AG08396 (cell line): Measurements from ENCODE around the gene PEX11G.
"Not testable (repeated sequence)": the region's sequence is repeated elsewhere in the genome, so short reads cannot be mapped to it uniquely, and the experiment has no call there.

Experiments used
- DNase-seq: peaks from one replicate; pipeline ENCODE4 v3.0.0; 2012; ENCODE audit warnings: low spot score, mixed read lengths

PEX11G gene

DNA sequence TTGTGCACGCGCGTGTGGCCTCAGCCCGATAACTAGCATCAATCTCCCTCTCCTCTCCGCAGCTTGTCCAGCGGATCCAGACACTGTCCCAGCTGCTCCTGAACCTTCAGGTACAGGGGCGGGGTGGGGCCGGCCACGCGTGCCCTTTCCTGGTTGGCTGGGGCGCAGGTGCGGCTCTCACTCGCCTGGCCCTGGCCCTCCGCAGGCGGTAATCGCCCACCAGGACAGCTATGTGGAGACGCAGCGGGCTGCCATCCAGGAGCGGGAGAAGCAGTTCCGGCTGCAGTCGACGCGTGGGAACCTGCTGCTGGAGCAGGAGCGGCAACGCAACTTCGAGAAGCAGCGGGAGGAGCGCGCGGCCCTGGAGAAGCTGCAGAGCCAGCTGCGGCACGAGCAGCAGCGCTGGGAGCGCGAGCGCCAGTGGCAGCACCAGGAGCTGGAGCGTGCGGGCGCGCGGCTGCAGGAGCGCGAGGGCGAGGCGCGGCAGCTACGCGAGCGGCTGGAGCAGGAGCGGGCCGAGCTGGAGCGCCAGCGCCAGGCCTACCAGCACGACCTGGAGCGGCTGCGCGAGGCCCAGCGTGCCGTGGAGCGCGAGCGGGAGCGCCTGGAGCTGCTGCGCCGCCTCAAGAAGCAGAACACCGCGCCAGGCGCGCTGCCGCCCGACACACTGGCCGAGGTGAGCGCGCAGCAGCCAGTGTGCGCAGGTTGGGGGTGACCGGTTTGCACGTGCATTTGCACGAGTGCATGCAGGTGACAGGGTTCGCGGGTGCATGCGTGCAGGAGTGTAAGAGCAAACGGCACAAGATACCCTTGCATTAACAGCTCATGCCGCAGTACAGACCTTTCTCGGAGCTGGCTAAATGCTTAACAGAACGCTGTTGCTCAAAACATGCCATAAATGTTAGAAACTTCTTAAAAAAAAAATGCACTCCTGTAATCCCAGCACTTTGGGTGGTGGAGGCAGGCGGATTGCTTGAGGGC is 21.5 kb downstream of the PEX11G start:
- DNase-seq, result no peak

DNA sequence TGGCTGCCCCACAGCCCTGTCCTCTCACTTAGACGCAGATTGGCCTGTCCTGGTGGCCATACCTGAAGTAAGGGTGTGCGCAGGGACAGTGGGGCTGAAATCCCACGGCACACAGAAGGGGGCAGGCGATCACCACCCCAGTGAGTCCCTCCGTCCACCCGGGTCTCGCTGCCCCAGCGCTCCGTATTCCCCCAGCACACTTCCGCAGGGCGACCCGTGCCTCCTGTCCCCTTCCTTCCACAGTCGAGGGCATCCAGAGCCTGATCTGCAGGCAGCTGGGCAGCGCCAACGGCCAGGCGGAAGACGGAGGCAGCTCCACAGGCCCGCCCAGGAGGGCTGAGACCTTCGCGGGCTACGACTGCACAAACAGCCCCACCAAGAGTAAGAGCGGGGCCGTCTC is 25.3 kb downstream of the PEX11G start:
- DNase-seq, result no peak

DNA sequence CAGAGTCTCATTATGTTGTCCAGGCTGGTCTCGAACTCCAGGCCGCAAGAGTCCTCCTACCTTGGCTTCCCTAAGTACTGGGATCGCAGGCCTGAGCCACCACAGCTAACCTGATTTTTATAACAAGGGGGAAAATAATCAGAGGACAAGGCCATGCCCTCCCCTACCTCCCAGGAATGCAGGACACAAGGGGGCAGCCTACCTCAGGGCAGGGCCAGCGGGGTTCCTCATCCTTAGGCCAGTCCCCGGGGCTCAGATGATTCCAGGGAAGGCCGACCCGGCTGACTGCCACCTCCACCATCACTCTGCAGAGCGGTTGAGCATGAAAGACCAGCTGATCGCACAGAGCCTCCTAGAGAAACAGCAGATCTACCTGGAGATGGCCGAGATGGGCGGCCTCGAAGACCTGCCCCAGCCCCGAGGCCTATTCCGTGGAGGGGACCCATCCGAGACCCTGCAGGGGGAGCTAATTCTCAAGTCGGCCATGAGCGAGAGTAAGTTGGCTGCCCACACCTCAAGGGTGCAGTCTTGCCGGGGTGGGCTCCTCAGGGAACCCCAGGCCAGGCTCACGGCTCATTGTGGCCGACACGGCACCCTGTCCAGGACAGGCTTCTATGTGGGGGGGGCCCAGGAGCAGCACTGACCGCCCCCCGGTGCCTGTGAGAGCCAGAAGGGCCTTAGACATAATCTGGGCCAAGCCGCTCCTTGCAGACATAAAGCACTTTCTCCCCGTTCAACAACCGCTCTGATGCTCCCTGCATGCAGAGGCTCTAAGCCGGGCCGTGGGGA is 26.8 kb downstream of the PEX11G start:
- no peak for DNase-seq

DNA sequence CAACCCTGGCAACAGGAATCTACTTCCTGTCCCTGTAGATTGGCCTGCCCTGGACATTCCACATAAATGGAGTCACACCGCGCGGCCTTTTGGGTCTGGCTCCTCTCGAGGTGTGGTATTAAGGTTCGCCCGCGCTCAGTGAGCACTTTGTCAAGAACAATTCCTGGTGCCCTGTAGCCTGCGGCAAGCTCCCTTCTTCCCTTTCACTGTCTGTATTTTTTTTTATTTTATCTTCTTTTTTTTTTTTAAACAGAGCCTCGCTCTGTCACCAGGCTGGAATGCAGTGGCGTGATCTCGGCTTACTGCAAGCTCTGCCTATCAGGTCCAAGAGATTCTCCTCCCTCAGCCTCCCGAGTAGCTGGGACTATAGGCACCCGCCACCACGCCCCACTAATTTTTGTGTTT is 28.3 kb downstream of the PEX11G start:
- DNase-seq, result no peak

DNA sequence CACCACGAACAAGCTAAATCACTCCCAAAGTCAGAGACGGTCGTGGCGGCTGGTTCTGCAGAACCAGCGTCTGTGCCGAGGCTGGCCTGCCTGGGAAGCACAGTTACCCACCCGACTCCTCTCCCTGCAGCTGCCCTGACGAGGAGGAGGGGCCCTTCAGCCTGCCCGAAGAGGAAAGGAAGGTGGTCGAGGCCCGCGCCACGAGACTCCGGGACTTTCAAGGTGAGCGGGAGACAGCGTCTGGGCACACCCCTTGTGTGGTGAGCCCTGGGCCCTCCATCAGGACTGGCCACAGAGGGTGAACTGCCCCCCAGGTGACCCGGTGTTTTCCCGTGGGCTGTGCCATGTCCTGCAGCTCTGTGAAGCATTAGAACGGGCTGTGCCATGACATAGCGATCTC is 29.1 kb downstream of the PEX11G start:
- no peak for DNase-seq

DNA sequence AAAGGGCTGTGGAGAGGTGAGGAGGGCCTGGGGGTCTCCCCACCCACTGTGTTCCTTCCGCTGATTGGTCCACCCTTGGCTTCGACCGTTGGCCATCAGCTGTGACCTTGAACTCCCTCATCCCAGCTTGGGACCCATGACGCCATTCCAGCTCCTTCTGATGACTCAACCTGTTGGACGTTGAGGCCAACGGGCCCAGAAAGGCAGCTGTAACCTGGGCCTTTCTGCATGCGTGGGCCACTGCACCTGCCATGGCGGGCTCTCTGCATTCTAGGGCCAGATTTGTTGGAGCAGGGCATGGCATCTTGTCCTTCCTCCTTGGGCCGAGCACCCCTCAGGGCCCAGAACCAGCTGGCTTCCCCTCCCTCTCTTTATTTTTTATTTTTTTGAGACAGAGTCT is 30.2 kb downstream of the PEX11G start:
- DNase-seq, result no peak

DNA sequence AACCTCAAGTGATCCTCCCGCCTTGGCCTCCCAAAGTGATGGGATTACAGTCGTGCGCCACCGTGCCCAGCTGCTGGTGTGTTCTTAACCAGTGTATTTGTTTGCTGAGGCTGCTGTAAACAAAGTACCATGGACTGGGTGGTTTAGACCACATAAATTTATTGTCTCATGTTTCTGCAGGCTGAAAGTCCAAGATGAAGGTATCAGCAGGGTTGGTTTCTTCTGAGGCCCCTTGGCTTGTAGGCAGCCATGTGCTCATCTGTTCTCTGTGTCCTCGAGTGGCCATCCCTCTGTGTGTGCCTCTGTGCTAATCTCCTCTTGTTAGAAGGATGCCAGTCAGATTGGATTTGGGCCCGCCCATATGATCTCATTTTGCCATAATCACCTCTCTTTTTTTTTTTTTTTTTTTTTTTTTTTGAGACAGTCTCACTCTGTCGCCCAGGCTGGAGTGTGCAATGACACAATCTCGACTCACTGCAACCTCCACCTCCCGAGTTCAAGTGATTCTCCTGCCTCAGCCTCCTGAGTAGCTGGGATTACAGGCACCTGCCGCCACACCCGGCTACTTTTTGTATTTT is 31.8 kb downstream of the PEX11G start:
- no peak for DNase-seq

DNA sequence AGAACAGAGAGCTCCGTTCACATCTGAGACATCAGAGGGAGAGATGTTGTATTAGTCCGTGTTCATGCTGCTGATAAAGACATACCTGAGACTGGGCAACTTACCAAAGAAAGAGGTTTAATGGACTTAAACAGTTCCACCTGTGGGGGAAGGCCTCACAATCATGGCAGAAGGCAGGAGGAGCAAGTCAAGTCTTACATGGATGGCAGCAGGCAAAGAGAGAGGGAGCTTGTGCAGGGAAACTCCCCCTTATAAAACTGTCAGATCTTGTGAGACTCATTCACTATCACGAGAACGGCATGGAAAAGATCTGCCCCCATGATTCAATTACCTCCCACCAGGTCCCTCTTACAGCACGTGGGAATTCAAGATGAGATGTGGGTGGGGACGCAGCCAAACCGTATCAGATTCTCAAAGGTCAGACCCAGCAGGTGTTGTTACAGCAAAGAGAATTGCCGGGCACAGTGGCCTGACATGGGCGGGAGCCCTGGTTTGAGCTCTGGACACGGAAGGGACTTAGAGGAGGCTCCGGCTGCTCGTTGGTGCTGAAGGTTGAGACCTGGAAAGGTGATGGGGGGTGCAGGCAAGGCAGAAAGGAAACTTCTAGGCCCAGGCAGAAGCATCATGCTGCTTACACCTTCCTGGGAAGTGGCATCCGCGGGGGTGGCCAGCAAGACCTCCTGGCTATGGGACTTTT is 33.1 kb downstream of the PEX11G start:
- DNase-seq, result no peak

DNA sequence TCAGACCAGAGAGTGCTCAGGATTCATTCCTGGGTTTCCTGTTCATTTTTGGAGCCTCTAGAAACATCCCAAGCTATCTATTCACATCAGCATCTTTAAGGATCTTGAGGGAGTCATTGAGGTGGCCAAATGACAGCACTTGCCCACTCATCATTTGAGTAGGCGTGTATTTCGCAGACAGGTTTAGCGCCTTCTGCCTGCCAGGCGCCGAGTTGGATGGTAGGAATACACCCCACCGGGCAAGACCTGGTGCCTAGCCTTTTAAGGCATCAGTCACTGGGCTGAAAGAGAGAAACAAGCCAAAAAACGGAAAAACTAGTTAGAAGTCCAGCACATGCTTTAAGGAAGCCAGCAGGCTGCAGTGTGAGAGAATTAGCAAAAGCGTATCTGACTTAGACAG is 33.8 kb downstream of the PEX11G start:
- DNase-seq, result no peak

DNA sequence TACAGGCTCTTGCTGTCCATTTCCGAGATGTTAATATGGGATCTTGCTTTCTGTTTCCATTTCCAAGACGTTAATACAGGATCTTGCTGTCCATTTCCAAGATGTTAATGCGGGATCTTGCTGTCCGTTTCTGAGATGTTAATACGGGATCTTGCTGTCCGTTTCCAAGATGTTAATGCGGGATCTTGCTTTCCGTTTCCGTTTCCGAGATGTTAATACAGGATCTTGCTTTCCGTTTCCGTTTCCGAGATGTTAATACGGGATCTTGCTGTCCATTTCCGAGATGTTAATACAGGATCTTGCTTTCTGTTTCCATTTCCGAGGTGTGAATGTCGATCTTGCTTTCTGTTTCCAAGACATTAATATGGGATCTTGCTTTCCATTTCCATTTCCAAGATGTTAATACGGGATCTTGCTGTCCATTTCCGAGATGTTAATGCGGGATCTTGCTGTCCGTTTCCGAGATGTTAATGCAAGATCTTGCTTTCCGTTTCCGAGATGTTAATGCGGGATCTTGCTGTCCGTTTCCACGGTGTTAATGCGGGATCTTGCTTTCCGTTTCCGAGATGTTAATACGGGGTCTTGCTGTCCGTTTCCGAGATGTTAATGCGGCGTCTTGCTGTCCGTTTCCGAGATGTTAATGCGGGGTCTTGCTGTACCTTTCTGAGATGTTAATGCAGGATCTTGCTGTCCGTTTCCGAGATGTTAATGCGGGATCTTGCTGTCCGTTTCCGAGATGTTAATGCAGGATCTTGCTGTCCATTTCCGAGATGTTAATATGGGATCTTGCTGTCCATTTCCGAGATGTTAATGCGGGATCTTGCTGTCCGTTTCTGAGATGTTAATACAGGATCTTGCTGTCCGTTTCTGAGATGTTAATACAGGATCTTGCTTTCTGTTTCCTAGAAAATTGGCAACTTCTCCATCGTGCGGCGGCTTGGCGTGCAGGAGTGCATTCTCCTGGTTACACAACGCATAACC is 38.3 kb downstream of the PEX11G start:
- DNase-seq, result no peak

DNA sequence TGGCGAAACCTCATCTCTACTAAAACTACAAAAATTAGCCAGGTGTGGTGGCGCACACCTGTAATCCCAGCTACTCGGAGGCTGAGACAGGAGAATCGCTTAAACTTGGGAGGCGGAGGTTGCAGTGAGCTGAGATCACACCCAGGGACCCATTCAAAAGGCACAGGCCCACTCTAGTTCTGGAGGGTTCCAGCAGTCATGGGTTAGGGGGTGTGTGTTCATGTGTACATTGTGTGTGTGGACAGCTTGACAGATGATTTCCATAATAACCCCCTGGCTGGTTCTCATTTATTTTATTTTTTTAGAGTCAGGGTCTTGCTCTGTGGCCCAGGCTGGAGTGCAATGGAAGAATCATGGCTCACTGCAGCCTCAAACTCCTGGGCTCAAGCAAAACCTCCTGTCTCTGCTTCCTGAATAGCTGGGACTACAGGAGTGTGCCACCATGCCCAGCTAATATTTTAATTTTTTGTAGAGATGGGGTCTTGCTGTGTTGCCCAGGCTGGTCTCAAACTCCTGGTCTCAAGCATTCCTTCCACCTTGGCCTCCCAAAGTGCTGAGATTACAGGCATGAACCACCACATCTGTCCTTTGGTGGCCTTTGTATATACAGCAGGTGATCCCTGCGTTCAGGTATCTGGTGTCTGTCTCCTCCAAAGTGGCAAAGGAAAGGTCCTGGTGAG is 39.3 kb downstream of the PEX11G start:
- DNase-seq, result not testable (repeated sequence)

DNA sequence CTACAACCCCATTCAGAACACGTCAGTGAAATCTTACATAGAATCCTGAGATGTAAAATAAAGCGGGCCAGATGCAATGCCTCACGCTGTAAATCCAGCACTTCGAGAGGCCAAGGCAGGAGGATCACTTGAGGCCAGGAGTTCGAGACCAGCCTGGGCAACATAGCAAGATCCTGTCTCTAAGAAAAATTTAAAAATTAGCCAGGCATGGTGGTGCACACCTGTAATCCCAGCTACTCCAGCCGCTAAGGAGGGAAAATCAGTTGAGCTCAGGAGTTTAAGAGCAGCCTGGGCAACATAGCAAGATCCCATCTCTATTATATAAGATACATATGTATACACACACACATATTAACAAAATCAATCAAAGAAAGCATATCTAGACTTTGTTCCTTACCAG is 41.2 kb downstream of the PEX11G start:
- DNase-seq, result no peak

DNA sequence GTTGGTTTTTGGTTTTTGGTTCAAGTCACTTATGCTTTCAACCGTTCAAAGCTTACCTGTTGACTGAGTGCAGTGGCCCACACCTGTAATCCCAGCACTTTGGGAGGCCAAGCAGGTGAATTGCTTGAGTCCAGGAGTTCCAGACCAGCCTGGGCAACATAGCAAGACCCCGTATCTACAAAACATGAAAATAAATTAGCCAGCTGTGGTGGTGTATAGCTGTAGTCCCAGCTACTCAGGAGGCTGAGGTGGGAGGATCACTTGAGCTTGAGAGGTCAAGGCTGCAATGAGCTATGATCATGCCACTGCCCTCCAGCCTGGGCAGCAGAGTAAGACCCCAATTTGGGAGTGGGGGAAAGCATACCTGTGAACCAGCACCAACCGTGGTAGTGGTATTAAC is 43.7 kb downstream of the PEX11G start:
- no peak for DNase-seq

DNA sequence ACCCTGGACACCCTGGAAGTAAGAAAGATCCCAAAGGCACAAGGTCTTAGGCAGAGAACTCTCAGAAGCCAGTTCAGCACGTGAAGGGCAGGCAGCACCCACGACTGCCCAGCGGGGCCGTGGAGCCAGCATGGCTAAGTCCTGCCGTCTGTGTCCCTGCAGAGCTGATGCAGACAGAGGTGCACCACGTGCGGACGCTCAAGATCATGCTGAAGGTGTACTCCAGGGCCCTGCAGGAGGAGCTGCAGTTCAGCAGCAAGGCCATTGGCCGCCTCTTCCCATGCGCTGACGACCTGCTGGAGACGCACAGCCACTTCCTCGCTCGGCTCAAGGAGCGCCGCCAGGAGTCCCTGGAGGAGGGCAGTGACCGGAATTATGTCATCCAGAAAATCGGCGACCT is 44.8 kb downstream of the PEX11G start:
- DNase-seq, result no peak

DNA sequence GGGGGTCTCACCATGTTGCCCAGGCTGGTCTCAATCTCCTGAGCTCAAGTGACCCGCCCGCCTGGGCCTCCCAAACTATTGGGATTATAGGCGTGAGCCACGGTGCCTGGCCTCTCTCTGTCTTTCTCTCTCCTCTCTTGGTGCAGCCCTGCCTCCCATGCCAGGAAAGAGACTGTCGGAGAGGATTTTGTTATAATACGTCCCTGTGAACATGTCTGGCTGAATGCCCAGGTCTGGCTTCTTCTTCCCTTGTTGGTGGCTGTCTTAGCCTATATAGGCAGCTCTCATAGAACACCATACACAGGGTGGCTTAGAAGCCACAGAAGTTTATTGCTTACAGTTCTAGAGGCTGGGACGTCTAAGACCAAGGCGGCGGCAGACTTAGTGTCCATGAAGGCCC is 46.4 kb downstream of the PEX11G start:
- no peak for DNase-seq

DNA sequence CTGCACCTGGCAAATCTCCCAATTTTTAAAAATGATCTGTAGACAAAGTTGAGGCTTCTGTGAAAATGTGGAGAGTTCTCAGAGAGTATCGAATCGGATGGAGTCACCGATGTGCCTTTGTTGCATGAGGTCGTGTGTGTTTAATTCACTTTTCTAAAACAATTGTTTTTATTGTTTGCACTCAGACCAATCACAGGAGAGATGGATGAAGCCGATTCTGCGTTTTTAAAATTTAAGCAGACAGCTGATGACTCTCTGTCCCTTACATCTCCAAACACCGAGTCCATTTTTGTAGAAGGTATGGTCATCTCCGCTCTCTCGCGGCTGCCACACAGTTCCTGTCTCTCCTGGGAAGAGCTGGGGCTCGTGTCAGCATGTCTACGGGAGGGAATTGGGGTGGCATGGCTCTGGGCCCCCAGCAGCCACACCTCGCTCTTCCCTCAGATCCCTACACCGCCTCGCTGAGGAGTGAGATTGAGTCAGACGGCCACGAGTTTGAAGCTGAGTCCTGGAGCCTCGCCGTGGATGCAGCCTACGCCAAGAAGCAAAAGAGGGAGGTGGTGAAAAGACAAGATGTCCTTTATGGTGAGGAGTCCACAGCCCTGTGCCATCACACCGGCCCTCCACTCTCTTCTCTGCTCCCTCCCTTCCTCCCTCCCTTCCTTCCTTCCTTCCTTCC is 47.2 kb downstream of the PEX11G start:
- DNase-seq, result no peak

DNA sequence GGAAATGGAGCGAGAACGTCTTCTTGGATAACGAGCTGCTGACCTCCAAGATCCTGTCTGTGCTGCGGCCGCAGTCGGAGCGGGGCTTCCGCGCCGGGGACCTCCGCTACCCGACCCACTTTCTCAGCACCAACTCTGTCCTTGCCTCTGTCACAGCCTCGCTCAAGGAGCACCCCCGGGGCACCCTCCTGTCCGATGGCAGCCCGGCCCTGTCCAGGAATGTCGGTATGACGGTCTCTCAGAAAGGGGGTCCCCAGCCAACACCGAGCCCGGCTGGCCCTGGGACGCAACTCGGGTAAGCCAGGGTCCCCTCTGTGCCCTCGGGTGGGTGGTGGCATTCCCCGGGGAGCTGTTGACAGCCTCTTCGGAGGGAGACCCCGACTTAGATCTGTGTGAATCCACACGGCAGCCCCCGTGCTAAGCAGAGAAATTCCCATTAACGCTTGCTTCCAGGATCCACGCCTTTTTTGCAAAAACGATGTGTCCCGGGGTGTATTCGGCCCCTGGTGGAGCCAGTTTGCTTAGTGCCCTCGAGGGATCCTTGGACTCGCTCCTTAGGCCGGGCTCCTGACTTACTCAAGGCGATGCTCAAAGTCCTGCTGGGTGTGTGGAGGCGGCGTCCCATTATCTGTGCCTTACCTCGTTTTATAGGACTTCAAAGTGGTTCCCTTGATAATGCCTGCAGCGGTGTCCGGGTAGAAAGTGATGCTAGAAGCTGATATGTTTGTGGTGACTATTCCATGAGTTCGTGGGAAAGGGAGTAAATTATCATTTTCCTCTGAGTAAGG is 48.5 kb downstream of the PEX11G start:
- DNase-seq, result no peak

DNA sequence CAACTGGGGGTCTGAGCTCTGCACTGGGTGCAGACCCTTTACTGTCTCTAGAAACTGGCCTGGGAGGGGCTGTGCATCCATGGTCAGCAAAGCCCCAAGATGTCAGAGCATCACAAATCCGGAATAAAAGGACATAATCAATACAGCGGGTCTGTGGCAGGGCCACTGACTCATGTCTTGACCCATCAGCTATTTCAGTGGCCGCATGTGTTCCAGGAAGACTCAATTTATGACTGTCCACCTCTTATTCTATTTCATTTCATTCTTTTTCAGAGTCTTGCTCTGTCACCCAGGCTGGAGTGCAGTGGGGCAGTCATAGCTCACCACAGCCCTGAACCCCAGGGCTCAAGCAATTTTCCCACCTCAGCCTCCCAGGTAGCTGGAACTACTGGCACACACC is 53.2 kb downstream of the PEX11G start:
- no peak for DNase-seq

DNA sequence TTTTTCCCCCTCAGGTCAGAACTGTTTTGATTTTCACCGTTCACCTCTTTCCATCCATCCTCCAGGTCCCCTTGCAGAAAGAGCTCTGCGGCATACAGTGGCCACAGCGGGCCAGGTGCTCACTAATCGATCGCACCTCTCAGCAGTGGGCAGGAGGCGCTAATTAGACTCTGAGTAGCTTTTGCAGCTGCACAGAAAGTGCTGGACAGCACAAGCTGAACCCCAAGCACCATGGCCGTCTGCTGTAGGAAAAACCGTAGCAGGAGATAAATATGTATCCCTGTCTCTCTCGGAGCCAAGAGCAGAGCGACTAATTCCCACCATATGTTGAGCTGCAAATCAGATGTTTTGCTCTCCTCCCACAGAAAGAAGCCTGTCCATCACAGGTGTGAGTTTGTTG is 54.4 kb downstream of the PEX11G start:
- no peak for DNase-seq
